HG02970 (cell line): Measurements from ENCODE around the gene C1QTNF8.

ENCODE experiments used
- ATAC-seq: cut with Tn5 transposase; IDR thresholded peaks from one replicate; pipeline ENCODE4 v1.9.1; 2021; ENCODE audit warnings: mild to moderate bottlenecking, moderate library complexity, moderate number of reproducible peaks; ENCODE audit not compliant: unreplicated experiment, low FRiP score

The C1QTNF8 gene

DNA sequence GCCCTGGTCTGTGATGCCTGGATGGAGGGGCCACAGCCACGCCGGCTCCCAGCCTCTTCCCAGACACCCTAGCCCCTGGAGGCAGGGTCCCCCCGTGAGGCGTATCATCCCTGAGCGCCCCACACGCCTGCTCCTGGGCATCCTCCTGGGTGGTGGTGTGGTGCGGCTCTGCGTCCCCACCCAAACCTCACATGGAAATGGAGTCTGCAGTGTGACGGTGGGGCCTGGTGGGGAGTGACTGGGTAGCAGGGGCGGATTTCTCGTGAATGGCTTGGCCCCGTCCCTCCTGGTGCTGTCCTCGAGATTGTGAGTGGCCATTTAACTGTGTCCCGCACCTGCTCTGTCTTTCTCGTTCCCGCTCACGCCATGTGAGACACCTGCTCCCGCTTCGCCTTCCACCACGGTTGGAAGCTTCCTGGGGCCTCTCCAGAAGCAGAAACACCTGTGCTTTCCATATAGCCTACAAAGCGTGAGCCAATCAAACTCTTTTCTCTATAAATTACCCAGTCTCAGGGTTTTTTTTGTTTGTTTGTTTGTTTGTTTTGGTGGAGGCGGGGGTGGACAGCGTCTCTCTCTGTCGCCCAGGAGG, 29.4 kb downstream of the C1QTNF8 start:
- ATAC-seq, result no peak

- ATAC-seq, result no peak
These were observed 30.4 kb downstream of the C1QTNF8 start for GRCh38 chr16:1065469-1066128.

- no peak for ATAC-seq
These were observed 32.3 kb downstream of the C1QTNF8 start for GRCh38 chr16:1063728-1064127.

GRCh38 chr16:1062895-1063294, 33.1 kb downstream of the C1QTNF8 start:
- ATAC-seq, result no peak

DNA sequence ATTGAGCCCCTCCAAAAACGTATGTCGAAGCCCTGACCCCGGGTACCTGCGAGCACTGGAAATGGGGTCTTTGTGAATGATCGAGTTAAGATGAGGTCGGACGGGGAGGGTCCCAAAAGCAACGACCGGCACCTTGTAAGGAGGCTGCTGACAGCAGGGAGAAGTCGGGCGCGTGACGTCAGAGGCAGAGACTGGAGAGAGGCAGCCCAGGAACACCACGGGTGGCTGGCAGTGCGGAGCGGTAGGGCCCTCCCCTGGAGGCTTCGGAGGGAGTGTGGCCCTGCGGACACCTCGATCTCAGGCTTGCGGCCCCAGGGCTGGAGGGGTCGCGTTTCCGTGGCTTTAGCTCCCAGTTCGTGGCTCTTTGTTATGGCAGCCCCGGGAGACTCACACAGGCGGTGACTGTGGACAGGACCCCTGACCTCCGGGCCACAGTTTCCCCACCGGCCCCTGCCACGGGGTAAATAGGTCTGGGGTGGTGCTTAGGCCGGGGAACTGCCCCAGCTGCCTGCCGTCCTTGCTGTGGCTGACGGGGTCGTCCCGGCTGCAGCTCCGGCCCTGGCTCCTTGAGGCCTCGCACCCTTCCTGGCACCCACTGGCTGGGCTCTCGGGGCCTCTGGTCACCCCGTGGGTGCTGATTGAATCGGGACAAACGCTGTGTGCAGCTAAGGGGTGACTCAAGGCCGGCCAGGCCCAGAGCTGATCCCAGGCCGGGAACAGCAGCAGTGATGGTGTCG, 34.1 kb downstream of the C1QTNF8 start:
- no peak for ATAC-seq

- ATAC-seq, result no peak
These were observed 35.4 kb downstream of the C1QTNF8 start for GRCh38 chr16:1060416-1061340.

GRCh38 chr16:1059310-1059709, 36.7 kb downstream of the C1QTNF8 start:
- no peak for ATAC-seq

DNA sequence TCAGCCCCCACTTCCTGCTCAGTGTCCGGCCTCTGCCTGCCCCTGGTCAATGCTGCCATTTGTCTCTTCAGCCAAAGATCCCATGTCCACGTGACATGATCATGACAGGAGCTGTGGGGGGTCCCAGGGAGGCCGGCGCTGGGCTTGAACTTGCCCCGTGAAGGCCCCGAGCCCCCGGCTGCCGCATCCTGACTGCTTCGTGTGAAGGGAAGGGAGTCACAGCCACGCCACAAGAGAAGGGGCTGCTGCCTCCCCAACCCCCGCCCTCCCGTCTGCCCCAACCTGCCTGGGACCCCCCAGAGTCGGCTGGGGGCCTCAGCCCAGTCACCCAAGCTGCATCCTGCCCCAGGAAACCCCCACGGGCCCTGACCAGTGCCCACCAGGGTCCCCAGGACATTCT, 37.8 kb downstream of the C1QTNF8 start:
- ATAC-seq, result no peak

- ATAC-seq, result no peak
These were observed 38.7 kb downstream of the C1QTNF8 start for GRCh38 chr16:1057252-1057932.

DNA sequence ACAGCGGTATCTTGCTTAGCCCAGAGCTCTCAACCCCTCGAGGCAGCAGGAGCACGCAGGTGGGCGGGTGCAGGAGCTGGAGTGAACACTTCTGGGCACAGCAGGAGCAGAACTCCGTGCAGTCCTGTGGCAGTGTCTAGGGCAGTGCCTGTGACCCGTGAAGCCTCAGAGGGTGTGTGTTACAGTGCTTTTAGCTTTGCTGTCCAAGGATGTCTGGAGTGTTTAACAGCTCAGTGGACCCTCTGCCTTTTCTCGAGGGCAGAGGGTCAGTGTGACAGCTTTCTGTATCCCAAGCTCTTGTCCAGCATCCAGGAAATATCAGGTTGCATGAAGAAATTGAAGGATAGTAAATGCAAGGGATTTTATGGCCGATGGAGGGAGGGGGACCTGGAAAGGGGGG, 39.8 kb downstream of the C1QTNF8 start:
- ATAC-seq, result no peak

- no peak for ATAC-seq
These were observed 40.5 kb downstream of the C1QTNF8 start for GRCh38 chr16:1055557-1055924.

GRCh38 chr16:1054660-1055556, 41.1 kb downstream of the C1QTNF8 start:
- no peak for ATAC-seq

DNA sequence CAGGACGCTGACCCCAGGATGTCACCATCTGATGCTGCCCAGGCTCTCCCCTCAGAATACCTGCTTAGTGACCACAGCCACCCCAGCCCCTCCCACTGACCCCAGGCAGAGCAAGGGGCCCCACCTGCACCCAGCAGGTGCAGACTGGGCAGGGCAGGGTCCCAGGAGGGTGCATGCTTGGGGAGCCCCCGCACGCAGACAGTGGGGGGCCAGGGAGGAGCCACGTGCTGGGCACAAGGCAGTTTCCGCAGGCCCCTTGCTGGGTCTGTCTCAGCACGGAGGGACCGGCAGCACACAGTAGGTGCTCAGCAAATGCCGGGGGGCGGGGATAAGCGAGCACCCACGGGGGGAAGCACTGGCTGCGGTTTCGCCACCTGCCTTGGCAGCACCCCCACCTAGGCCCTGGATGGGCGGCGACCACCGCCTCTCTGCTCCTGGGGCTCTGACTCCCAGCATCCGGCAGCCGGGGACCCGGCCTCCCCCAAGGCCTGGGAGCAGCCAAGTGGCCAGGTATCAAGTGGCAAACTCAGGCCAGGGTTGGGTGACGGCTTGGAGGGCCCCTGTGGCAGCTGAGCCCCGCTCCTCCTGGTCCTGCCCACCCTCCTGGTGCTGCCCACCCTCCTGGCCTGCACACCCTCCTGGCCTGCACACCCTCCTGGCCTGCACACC, 42.2 kb downstream of the C1QTNF8 start:
- ATAC-seq, result no peak

- no peak for ATAC-seq
These were observed 42.9 kb downstream of the C1QTNF8 start for GRCh38 chr16:1053121-1053521.

- ATAC-seq, result no peak
These were observed 43.3 kb downstream of the C1QTNF8 start for GRCh38 chr16:1052721-1053120.

GRCh38 chr16:1051446-1051845, 44.6 kb downstream of the C1QTNF8 start:
- no peak for ATAC-seq

DNA sequence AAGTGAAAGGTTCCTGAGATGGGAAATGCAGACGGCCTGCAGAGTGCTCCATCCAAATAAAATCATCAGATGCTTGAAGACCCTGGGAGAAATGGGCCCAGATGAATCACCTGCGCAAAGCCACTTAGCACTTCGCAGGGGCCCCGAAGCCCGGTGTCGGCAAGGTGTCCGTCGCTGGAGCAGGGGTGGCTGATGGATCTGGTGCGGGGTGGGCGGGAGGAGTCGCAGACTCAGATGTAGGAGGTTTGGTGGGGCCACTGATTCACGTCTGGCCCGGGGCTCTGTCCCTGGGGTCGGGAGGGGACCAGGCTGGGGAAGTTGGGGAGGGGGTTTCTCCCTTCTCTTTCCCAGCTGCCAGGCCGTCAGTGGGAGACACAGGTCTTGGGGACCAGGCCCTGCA, 45.1 kb downstream of the C1QTNF8 start:
- no peak for ATAC-seq

GRCh38 chr16:1050516-1050915, 45.5 kb downstream of the C1QTNF8 start:
- ATAC-seq, result no peak

DNA sequence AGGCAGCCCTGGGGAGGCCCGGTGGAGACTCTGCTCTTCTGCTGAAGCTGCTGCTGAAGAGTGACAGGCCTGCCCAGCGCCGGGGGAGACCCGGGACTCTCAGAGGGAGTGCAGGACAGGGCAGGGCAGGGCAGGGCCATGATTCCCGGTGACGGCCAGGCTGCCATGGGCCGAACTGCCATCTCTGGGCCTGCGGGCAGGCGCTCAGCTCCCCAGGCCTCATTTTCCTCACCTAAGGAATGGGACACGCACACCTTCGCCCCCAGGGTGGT, 46.1 kb downstream of the C1QTNF8 start:
- ATAC-seq, result no peak
